ENCODE results near the gene TCL1A.
"Not testable (repeated sequence)": the region's sequence is repeated elsewhere in the genome, so short reads cannot be mapped to it uniquely, and the experiment has no call there.

TCL1A gene

DNA sequence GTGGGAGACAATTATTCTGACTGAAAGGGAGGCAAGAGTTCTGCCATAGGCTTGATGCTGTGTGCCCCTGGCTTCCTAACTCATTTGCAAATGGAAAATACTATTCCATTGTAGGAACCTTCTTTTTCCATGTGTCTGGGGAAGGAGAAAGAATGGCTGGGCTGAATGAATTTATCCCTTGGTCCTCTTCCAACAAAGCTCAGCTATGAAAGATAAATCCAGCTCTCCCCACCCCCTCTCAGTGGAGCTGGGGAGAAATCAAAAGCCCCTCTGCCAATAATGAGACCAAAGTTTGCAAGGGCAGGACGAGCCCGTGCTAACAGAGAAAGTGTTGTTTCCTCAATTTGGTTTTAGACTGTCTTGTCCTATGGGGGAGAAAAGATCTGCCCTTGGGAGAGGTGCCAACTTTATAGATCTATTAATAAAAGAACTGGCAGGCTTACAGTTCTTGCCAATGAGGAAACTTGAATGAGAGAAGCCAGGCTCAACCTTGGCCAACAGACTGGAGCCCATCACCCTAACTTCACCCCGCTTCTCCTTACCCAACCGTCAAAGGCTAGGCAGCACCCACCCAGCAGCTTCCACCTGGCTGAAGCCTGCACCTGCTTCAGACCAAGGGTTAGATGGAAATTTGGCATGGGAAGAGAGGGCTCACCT is 36.6 kb downstream of the TCL1A start:
- DNase-seq = no peak

DNA sequence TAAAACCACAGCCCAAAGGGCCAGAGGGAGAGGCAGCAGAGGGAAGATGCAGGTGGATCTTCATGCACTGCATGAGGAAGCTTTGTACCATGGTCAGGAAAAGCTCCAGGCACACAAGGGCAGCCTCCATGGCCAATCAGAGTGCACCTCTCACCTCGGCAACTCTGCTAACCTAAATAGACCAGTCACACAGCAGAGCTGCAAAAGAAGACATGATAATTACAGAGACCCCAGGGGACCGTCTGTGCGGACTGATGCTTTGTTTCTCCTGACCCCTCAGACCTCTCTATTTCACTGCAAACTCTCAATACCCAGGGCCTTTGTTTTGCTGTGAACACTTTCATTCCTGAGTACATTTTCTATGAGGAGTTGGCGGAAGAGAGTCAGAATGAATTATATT is 38.4 kb downstream of the TCL1A start:
- no peak for DNase-seq

DNA sequence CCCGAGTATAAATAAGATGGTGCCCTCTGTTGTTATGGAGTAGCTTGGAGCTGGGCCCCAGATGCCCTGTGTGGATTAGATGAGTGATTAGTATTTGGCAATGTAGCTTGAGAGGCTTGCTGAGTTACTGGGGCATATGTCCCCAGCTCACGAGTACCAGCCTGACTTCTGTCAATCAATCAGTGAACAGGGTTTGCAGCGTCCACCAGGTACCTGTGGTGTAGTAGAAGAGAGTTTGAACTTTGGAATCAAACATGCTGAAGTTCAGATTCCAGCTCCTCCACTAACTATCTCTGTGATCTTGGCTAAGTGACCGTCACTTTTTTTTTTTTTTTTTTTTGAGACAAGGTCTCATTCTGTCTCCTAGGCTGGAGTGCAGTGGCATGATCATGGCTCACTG is 39.3 kb downstream of the TCL1A start:
- no peak for DNase-seq

DNA sequence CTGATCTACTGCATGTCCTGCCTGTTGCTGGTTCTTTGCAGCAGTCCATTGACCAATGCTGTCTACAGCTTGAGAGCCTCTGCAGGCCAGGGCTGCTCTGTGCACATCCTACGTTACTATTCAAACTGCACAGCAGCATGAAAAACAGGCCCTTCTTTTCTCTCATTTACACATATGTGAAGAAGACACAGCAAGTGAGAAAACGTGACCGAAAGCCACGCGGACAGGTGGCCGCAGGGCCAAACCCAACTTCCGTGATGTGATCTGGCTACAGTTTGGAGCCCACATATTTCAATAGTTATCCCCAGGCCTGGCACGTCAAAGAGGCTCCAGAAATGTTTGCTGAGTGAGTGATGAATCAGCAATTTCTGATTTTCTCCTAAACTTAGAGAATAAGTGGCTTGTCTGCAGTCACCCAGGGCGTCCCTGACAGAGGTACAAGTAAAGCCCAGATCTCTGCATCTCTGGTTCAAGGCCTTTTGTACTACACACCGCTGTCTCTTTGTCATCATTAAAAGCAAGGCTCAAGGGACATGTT is 45.6 kb downstream of the TCL1A start:
- no peak for DNase-seq

DNA sequence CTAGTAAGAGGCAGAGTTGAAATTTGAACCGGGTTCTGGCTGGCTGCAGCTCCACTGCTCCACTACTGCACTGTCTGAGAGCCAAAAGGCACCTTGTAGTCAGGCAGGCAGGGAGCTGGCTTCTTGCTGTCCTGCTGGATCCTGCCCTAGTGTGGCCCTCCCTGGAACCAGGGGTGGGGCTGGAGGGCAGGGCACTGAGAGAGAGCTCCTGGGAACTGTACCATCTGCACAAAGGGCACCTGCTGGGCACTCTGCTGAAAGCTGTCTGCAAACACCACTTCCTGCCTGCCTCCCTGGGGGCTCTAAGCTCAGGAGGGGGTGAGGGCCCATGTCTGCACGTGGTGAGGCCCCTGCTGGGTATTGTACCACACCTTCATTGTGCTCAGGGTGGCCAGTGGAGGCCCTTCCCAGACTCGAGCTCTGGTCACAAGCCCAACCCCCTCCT is 46.7 kb downstream of the TCL1A start:
- no peak for DNase-seq

DNA sequence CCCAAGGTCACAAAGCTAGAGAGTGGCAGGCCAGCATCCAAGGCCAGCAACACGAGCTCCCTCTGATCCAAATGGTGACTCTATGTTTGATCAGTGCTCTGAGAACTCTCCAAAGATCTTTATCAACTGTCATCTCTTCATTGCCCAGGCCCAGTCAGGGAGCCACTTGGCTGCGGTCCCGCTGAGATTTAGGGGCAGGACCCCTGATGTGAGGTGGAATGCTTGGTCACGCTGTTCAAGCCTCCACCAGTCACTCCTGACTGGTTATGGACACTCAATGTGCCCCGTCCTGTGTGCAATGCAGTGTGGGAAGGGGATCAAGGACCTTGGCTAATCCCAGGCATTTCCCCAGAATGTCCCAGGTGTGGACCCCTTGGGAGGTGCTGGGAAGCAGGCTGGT is 47.5 kb downstream of the TCL1A start:
- DNase-seq = no peak

DNA sequence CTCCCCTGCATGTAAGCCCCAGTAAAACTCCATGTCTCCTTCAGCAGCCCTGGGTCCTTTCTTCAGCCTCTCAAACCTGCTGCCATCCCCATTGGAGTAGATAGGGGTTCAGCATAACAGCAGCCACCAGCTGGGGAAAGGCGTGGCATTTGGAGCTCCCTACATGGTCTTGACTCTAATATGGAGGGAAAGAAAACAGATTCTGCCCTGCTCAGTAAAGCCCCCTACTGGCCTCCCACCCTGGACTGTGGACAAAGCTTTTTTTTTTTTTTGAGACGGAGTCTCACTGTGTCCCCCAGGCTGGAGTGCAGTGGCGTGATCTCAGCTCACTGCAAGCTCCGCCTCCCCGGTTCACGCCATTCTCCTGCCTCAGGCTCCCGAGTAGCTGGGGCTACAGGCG is 48.4 kb downstream of the TCL1A start:
- DNase-seq = not testable (repeated sequence)

DNA sequence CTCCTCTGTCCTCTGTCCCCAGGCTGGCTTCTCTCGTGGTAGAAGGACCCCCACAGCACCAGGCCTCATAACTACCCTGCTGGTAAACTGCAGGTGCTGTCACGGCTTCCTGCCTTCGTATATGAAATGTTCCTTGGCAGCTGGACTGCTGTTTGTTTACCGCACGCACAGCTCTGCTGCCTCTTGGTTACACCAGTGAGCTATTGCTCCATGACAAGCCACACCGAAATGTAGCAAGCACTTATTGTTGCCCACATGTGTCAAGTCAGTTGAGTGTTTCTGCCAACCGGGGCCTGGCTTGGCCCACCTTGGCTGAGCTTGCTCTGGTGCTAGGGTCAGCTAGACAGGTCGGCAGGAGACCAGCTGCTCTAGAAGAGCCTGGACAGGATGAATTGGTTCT is 49.4 kb downstream of the TCL1A start:
- no peak for DNase-seq

DNA sequence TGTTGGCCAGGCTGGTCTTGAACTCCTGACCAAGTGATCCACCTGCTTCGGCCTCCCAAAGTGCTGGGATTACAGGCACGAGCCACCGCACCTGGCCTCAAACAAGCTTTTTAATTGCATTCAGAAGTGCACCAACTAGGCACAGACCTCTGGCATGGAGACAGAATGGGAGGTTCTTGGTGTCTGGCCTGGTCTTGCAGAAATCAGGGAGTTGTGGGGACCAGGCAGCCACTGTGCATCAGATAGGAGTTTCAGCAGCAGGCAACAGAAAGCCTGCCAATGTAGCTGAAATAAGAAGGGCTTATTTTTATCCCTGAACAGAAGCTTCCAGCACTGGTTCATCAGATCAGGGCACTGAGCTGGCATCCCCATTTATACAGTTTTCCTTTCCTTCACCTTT is 49.9 kb downstream of the TCL1A start:
- DNase-seq = peak in 5 of 51 donors; percentile 3 to 13 (median 4)

DNA sequence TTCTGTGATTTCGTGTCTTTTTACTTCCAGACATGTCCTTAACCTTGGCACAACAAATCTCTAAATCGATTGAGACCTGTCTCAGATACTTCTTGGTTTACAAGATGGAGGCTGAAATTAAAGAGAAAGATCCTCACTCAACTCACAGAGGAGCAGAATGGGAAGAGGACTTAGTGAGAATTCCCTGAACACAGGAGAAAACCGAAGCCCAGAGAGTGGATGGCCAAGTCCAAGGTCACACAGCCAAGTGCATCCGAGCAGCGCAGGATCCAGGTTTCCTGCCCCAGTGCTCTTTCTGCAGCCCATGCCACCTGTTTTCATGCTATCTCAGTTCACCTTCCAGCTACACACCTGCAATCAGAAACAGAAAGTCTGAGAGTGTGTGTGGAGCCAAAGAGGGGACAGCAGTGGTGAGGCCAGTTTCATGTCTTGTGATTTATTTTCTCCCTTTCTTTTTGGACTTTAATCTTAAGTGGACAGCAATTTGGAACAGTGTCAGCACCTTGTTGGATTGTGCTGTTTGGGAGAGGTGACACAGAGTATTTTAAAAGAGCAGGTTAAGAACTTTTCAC is 50.6 kb downstream of the TCL1A start:
- DNase-seq = no peak

DNA sequence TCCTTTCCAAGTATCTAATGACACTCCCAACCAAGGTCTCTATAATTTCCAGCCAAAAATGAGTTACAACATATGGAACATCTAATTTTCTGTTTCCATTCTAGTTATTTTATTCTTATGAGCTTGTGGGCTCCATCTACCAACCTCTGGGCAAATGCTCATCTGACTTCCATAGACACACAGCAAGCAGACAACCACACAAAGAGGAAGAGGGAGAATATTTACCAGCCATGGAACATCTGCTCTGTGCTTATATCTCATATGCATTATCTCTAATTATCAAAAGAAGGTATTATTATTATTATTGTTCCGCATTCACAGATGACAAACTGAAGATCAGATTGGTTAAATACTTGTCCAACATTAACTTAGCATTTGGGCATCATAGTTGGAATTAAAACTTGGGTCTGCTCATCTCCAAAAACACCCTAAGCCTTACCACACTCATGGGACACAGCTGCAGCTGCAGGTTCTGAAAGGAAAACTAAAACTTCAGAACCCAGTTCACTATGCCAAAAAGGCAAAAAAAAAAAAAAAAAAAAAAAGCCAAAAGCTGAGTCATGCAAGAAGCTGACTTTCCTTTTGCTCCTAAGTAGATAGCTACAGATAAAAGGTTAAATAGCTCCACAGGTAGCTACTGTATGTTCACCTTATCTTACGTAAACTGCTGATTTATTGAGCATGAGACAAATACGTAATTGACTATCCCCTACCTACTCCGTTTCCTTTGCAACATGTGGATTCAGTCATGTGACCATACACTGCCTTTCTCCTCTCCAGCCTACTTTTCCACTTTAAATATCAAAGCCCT is 51.3 kb downstream of the TCL1A start:
- no peak for DNase-seq

DNA sequence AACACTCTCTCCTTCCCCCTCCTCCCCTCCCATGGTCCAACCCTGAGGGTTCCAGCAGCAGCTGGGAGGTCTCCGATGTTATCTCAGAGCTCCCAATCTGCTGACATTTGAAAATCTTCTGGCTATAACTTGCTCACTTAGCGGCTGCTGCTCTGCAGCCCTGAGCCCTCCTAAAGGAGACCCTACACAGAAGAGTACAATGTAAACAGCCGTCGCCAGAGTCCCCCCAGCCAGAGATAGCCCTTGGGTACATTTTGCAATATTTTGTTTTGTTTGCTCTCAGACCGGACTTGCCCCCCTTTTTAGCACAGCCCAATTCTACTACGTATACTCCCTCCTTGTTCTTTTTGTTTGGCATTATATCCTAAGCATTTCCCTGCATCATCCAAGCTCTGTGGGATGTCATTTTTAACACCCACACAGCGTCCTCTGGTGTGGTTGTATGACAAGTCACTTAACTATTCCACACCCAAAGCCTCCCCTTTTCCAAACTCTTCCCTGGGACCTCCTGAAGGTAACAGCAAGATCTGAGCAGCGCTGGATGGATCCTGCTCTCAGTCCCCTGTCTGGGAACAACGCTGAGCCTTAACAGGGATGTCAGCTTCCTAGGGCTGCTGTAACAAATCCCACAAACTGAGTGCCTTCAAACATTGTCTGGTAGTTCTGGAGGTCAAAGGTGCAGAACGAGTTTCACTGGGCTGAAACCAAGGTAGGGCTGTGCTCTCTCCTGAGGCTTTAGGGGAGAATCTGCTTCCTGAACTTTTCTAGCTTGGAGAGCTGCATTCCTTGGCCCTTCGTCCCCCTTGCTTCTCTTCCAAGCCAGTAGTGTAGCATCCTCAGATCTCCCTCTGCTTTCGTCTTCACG is 53.0 kb downstream of the TCL1A start:
- no peak for DNase-seq

DNA sequence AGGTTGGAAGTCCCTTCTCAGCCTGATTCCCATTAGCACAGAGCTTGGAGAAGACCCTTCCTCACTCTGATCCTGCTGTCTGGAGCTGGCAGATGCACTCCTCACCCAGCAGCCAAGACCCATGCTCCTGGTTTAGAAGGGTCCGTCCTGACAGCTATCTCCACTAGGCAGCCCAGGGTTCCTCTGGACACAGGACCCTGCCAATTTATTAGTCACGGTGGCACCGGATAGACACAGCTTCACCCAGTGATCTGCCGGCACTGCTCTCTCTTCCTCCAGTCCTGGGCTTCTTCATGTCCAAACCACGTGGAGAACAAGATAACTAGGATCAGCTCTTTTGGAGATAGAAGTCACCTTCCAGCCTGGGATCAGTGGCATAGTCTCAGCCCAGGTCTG is 53.9 kb downstream of the TCL1A start:
- DNase-seq = no peak
